ENCODE measurements around the gene WNT7B.

- TF ChIP-seq BHLHE40 (IDR thresholded peaks at IDR 0.05; ENCODE audit: borderline replicate concordance) (no peak), SUZ12 (IDR thresholded peaks at IDR 0.05) (no peak), HDGF (IDR thresholded peaks at IDR 0.05; ENCODE audit: borderline replicate concordance) (no peak), FOXM1 (IDR thresholded peaks at IDR 0.05; ENCODE audit: borderline replicate concordance) (no peak), SP1 (IDR thresholded peaks at IDR 0.05) (no peak), CTBP1 (IDR thresholded peaks at IDR 0.05; ENCODE audit: borderline replicate concordance) (no peak), FOXA1 (IDR thresholded peaks at IDR 0.05) (no peak), TARDBP (IDR thresholded peaks at IDR 0.05) (no peak), ARNT (IDR thresholded peaks at IDR 0.05) (no peak)
Measured at GRCh38 chr22:45978275-45978713, 1.3 kb upstream of the WNT7B start.

All from HEK293T (cell line).